ENCODE data around the gene CACNG8. TPM values are rescaled to one million over a fixed set of nuclear protein-coding genes. Genes with fewer than 3 reads are reported as not detected.

CACNG8 gene
- total RNA-seq, 1 experiment from 2014 or later: 17.7 TPM

DNA sequence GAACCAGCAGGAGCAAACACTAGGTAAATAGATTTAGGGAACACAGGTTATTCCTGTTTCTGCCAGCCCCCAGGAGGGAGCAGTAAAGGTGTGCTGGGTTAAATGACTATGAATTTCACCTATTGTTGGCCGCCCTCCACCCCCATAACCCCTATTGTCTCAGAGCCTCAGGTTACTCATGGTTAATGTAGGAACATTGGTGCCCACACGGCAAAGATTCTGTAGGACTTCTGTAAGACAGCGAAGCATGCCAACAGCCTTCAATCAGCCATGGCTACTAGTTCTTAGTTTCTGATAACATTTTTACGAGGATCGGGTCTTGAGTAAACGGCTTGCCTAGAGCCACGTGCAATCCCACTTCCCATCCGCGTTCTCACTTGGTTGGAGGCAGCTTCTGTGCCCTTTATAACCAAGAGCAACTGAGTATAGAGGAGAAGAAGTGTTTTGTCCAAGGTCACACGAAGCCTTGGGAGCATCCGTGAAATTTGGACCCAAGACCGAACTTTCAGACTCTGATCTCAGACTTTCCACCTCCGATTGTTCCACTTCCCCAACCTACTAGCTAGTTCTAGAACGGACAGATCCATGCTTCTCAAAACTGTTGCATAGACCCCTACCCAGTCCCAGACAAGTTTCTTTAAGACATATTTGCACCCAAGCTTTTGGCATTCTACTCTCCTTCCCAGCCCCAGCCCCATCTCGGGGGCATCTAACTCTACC is 5.1 kb upstream of the CACNG8 start:
- no TSS peak for BruUV-seq (replicated peaks)
- Histone ChIP-seq H3K27ac (ENCODE audit: low read length) (no peak overlapping the region), H3K4me3 (ENCODE audit: low read depth in 2 of 2, low read length in 2 of 2) (no peak overlapping the region), H3K4me1 (ENCODE audit: control insufficient read depth, insufficient read depth, low read length) (peaks cover 25% of the 10 kb centered on the region), H3K27me3 (ENCODE audit: control insufficient read depth, insufficient read depth, low read length) (no peaks in the 10 kb centered on the region), H3K9me3 (ENCODE audit: control insufficient read depth, insufficient read depth, low read depth, low read length) (no peaks in the 10 kb centered on the region), H3K36me3 (ENCODE audit: control insufficient read depth, insufficient read depth, low read length) (no peaks in the 10 kb centered on the region)
- ATAC-seq (no peak), DNase-seq (ENCODE audit: low read depth, low spot score) (no peak)
- in situ Hi-C loops (cut with HindIII; ENCODE audit: low pct_unique_long_range_greater_than_20kb, low sequenced_read_pairs) (no loop called here), intact Hi-C loops (cut with micrococcal nuclease; ENCODE audit: unreplicated experiment) (no loop called here)
- ChIA-PET POLR2A (no interaction called here), CTCF (interaction anchor here (0.5 kb wide), 1 partner anchor 81 kb away, joined by 3 read pairs; no protein-coding TSS in a partner anchor)
- TF ChIP-seq, protein P1, sequence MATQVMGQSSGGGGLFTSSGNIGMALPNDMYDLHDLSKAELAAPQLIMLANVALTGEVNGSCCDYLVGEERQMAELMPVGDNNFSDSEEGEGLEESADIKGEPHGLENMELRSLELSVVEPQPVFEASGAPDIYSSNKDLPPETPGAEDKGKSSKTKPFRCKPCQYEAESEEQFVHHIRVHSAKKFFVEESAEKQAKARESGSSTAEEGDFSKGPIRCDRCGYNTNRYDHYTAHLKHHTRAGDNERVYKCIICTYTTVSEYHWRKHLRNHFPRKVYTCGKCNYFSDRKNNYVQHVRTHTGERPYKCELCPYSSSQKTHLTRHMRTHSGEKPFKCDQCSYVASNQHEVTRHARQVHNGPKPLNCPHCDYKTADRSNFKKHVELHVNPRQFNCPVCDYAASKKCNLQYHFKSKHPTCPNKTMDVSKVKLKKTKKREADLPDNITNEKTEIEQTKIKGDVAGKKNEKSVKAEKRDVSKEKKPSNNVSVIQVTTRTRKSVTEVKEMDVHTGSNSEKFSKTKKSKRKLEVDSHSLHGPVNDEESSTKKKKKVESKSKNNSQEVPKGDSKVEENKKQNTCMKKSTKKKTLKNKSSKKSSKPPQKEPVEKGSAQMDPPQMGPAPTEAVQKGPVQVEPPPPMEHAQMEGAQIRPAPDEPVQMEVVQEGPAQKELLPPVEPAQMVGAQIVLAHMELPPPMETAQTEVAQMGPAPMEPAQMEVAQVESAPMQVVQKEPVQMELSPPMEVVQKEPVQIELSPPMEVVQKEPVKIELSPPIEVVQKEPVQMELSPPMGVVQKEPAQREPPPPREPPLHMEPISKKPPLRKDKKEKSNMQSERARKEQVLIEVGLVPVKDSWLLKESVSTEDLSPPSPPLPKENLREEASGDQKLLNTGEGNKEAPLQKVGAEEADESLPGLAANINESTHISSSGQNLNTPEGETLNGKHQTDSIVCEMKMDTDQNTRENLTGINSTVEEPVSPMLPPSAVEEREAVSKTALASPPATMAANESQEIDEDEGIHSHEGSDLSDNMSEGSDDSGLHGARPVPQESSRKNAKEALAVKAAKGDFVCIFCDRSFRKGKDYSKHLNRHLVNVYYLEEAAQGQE (IDR thresholded peaks at IDR 0.05; ENCODE audit: insufficient read depth in 1 of 2, low read depth in 2 of 2, low read length in 1 of 2): no peak
- no peak for TF ChIP-seq SIN3A (IDR thresholded peaks at IDR 0.05; ENCODE audit: borderline replicate concordance, insufficient read depth, low read depth, low read length)
- TF ChIP-seq TCF7L2 (IDR thresholded peaks at IDR 0.05; ENCODE audit: low read depth, low read length): no peak
- TF ChIP-seq POLR2AphosphoS5 (IDR thresholded peaks at IDR 0.05; ENCODE audit: low read depth, low read length): no peak
- TF ChIP-seq, protein P2, sequence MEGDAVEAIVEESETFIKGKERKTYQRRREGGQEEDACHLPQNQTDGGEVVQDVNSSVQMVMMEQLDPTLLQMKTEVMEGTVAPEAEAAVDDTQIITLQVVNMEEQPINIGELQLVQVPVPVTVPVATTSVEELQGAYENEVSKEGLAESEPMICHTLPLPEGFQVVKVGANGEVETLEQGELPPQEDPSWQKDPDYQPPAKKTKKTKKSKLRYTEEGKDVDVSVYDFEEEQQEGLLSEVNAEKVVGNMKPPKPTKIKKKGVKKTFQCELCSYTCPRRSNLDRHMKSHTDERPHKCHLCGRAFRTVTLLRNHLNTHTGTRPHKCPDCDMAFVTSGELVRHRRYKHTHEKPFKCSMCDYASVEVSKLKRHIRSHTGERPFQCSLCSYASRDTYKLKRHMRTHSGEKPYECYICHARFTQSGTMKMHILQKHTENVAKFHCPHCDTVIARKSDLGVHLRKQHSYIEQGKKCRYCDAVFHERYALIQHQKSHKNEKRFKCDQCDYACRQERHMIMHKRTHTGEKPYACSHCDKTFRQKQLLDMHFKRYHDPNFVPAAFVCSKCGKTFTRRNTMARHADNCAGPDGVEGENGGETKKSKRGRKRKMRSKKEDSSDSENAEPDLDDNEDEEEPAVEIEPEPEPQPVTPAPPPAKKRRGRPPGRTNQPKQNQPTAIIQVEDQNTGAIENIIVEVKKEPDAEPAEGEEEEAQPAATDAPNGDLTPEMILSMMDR (IDR thresholded peaks at IDR 0.05): no peak

DNA sequence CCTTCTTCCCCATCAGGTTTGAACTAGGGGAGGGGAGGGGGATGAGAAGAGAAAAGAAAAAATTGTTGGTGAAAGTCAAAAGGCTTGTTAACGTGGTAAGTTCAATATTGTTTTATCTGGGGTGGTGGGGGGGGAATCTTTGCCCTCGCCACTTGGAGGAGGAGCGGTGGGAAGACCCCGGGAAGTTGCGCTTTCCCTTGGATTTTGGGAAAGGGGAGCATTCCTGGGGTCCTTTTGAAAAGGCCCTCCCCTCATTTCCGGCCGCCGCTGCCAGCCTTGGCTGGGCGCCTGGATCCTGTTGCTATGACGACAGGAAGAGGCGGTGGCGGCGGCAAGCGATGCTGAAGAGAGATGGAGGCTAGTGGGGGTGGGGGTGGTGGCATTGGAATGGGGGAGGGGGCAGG is 4.6 kb upstream of the CACNG8 start:
- in situ Hi-C loops (cut with HindIII; ENCODE audit: low pct_unique_long_range_greater_than_20kb, low sequenced_read_pairs): no loop called here

More for the DNA sequence above, 4.6 kb upstream of the CACNG8 start:
- TF ChIP-seq POLR2AphosphoS5 (IDR thresholded peaks at IDR 0.05; ENCODE audit: low read depth, low read length) (no peak), SIN3A (IDR thresholded peaks at IDR 0.05; ENCODE audit: borderline replicate concordance, insufficient read depth, low read depth, low read length) (no peak), TCF7L2 (IDR thresholded peaks at IDR 0.05; ENCODE audit: low read depth, low read length) (no peak)
- TF ChIP-seq, protein P1 (IDR thresholded peaks at IDR 0.05; ENCODE audit: insufficient read depth in 1 of 2, low read depth in 2 of 2, low read length in 1 of 2): no peak
- TF ChIP-seq, protein P2 (IDR thresholded peaks at IDR 0.05): no peak
- DNase-seq (ENCODE audit: low read depth, low spot score) (no peak), ATAC-seq (no peak)
- intact Hi-C loops (cut with micrococcal nuclease; ENCODE audit: unreplicated experiment): no loop called here
- Histone ChIP-seq H3K9me3 (ENCODE audit: control insufficient read depth, insufficient read depth, low read depth, low read length) (no peaks in the 10 kb centered on the region), H3K27me3 (ENCODE audit: control insufficient read depth, insufficient read depth, low read length) (no peaks in the 10 kb centered on the region), H3K36me3 (ENCODE audit: control insufficient read depth, insufficient read depth, low read length) (no peaks in the 10 kb centered on the region), H3K4me3 (ENCODE audit: low read depth in 2 of 2, low read length in 2 of 2) (no peak overlapping the region), H3K4me1 (ENCODE audit: control insufficient read depth, insufficient read depth, low read length) (peaks cover 25% of the 10 kb centered on the region), H3K27ac (ENCODE audit: low read length) (no peak overlapping the region)
- POLR2A ChIA-PET: no interaction called here
- CTCF ChIA-PET: no interaction called here
- no TSS peak for BruUV-seq (replicated peaks)

All from Panc1 (cell line).